HepG2 (cell line): ENCODE data around the gene TIMM23. TPM values are rescaled to one million over a fixed set of nuclear protein-coding genes. Genes with fewer than 3 reads are reported as not detected.

ENCODE experiments used
- ATF1 ChIP-seq: IDR thresholded peaks from 2 replicates; pipeline ENCODE4 v1.6.1; 2016; ENCODE audit warnings: mild to moderate bottlenecking, control low read depth
- BRD4 ChIP-seq: sonication (generic); formaldehyde crosslinking; IDR thresholded peaks from 2 replicates; pipeline ENCODE4 v1.4.0; 2020; ENCODE audit warnings: missing genetic modification reagents
- CERS6 ChIP-seq: sonication (generic); formaldehyde crosslinking; IDR thresholded peaks from 2 replicates; pipeline ENCODE4 v1.5.0; 2020; ENCODE audit warnings: missing genetic modification reagents
- HHEX ChIP-seq: IDR thresholded peaks from 2 replicates; pipeline ENCODE4 v1.6.1; 2016; ENCODE audit warnings: control low read depth
- KDM4B ChIP-seq: sonication (generic); formaldehyde crosslinking; IDR thresholded peaks from 2 replicates; pipeline ENCODE4 v1.4.0; 2020; ENCODE audit warnings: missing genetic modification reagents
- NFE2L2 ChIP-seq: fragments of 150-350 bp; IDR thresholded peaks from 2 replicates; pipeline ENCODE4 v1.6.1; 2014; ENCODE audit warnings: low read length
- NKX3-1 ChIP-seq: sonication (generic); formaldehyde crosslinking; IDR thresholded peaks from 2 replicates; pipeline ENCODE4 v1.5.0; 2020; ENCODE audit warnings: missing genetic modification reagents
- RFXAP ChIP-seq: sonication (generic); formaldehyde crosslinking; IDR thresholded peaks from 2 replicates; pipeline ENCODE4 v1.4.0; 2020; ENCODE audit warnings: missing genetic modification reagents, borderline replicate concordance
- USF2 ChIP-seq, 2 experiments: sonication (generic) in 1 of 2; formaldehyde crosslinking in 1 of 2; IDR thresholded peaks; 2 replicates each; pipeline versions ENCODE4 v1.5.1 to v1.6.1; 2011 to 2020; ENCODE audit warnings: borderline replicate concordance in 1 of 2, low read depth in 1 of 2, low read length in 1 of 2, mild to moderate bottlenecking in 1 of 2, missing genetic modification reagents in 1 of 2, moderate library complexity in 1 of 2
- ZBTB20 ChIP-seq: sonication (generic); formaldehyde crosslinking; IDR thresholded peaks from 2 replicates; pipeline ENCODE4 v1.8.1; 2023; ENCODE audit warnings: missing genetic modification reagents, low read depth, mild to moderate bottlenecking, borderline replicate concordance
- ZBTB37 ChIP-seq: sonication (generic); formaldehyde crosslinking; IDR thresholded peaks from 2 replicates; pipeline ENCODE4 v1.4.0; 2020; ENCODE audit warnings: mild to moderate bottlenecking, missing genetic modification reagents
- ZBTB8A ChIP-seq: sonication (generic); formaldehyde crosslinking; IDR thresholded peaks from 2 replicates; pipeline ENCODE4 v1.4.0; 2020; ENCODE audit warnings: mild to moderate bottlenecking, low read depth, missing genetic modification reagents, borderline replicate concordance
- ZNF101 ChIP-seq: sonication (generic); formaldehyde crosslinking; IDR thresholded peaks from 2 replicates; pipeline ENCODE4 v1.4.0; 2020; ENCODE audit warnings: mild to moderate bottlenecking, low read depth, missing genetic modification reagents, borderline replicate concordance
- ZNF460 ChIP-seq: sonication (generic); formaldehyde crosslinking; IDR thresholded peaks from 2 replicates; pipeline ENCODE4 v1.5.1; 2020; ENCODE audit warnings: missing genetic modification reagents, mild to moderate bottlenecking, borderline replicate concordance
- ZNF562 ChIP-seq: sonication (generic); formaldehyde crosslinking; IDR thresholded peaks from 2 replicates; pipeline ENCODE4 v1.8.0; 2022; ENCODE audit warnings: missing genetic modification reagents, borderline replicate concordance
- ZNF710 ChIP-seq: sonication (generic); formaldehyde crosslinking; IDR thresholded peaks from 2 replicates; pipeline ENCODE4 v1.5.0; 2020; ENCODE audit warnings: mild to moderate bottlenecking, missing genetic modification reagents, borderline replicate concordance
- ZNF777 ChIP-seq: sonication (generic); formaldehyde crosslinking; IDR thresholded peaks from 2 replicates; pipeline ENCODE4 v1.4.0; 2020; ENCODE audit warnings: missing genetic modification reagents
- ZNF780A ChIP-seq: sonication (generic); formaldehyde crosslinking; IDR thresholded peaks from 2 replicates; pipeline ENCODE4 v1.8.0; 2022; ENCODE audit warnings: mild to moderate bottlenecking, missing genetic modification reagents, moderate library complexity
- ZNF790 ChIP-seq: sonication (generic); formaldehyde crosslinking; IDR thresholded peaks from 2 replicates; pipeline ENCODE4 v1.8.0; 2022; ENCODE audit warnings: missing genetic modification reagents, mild to moderate bottlenecking, borderline replicate concordance
- ZSCAN29 ChIP-seq: sonication (generic); formaldehyde crosslinking; conservative IDR thresholded peaks from 2 replicates; pipeline ENCODE4 v1.4.0; 2020; ENCODE audit warnings: mild to moderate bottlenecking, missing genetic modification reagents
- polyA plus RNA-seq, 8 experiments: library from polyadenylated mRNA; depleted of rRNA in 3 of 8; stranded (reverse) in 7 of 8; unstranded in 1 of 8; fragments of >200 nt; fragmentation: Illumina TruSeq in 4 of 8; extraction: Trizol in 4 of 8; gene quantifications; 2 replicates each; pipeline versions ENCODE4 v1.2.1 to v1.2.3, GENCODE V29; 2011 to 2016; ENCODE audit warnings: low read depth in 4 of 8, missing spikeins in 1 of 8, mixed read lengths in 1 of 8; ENCODE audit not compliant: insufficient read depth in 1 of 8
- total RNA-seq, 5 experiments: library from RNA; depleted of rRNA; stranded (reverse); fragments of >200 nt; fragmentation: Illumina TruSeq; extraction: Trizol; gene quantifications; 2 replicates each; pipeline ENCODE4 v1.2.3, GENCODE V29; 2016; ENCODE audit warnings: low read depth in 1 of 5

The TIMM23 gene
- total and polyA plus RNA-seq, 2 of the 13 experiments (the other 11 are each of a cell fraction or from before 2014, with no cell fraction given) = 80.2 to 98.6 TPM

- no peak for TF ChIP-seq ZNF790 (CRISPR knock-in tag)
- 0 out of 2 replicates have a peak, but pooled peaks have one; percentile 59 for TF ChIP-seq KDM4B
- peak; percentile 69 for TF ChIP-seq BRD4 (CRISPR knock-in tag)
- TF ChIP-seq ZSCAN29 (CRISPR knock-in tag) = peak; percentile 87; the same call in 1 of the 2 replicates
- peak; percentile 70 for TF ChIP-seq HHEX (CRISPR knock-in tag)
- no peak for TF ChIP-seq CERS6 (CRISPR knock-in tag)
- no peak for TF ChIP-seq NFE2L2
- no peak for TF ChIP-seq USF2 (IDR thresholded peaks at IDR 0.05; ENCODE audit: low read depth, low read length)
- 0 out of 2 replicates have a peak, but pooled peaks have one; percentile 37 for TF ChIP-seq USF2 (CRISPR knock-in tag; IDR thresholded peaks at IDR 0.05; ENCODE audit: borderline replicate concordance)
- no peak for TF ChIP-seq ZNF562
- no peak for TF ChIP-seq ZNF101 (CRISPR knock-in tag)
- peak; percentile 77 for TF ChIP-seq ZBTB20 (CRISPR knock-in tag)
- no peak for TF ChIP-seq ZNF780A (CRISPR knock-in tag)
- no peak for TF ChIP-seq ZNF460 (CRISPR knock-in tag)
- TF ChIP-seq ZNF710 (CRISPR knock-in tag) = peak; percentile 85
- peak; percentile 36; the same call in 1 of the 2 replicates for TF ChIP-seq ATF1 (CRISPR knock-in tag)
- no peak; the same call in 1 of the 2 replicates for TF ChIP-seq ZBTB37
- TF ChIP-seq ZBTB8A (CRISPR knock-in tag) = 0 out of 2 replicates have a peak, but pooled peaks have one; percentile 17
- peak; percentile 29; the same call in 1 of the 2 replicates for TF ChIP-seq RFXAP (CRISPR knock-in tag)
- TF ChIP-seq NKX3-1 (CRISPR knock-in tag) = peak; percentile 85; the same call in 1 of the 2 replicates
- no peak for TF ChIP-seq ZNF777 (CRISPR knock-in tag)
Observed at GRCh38 chr10:46052057-46052790, 79.9 kb downstream of the TIMM23 start (continued).
